DOHH2 (cell line): ENCODE results near the gene MALAT1.

ENCODE experiments used
- H3F3A ChIP-seq: fragments of 200-600 bp; sonication (generic), shearing (Covaris generic); 2 replicates; pipeline ENCODE4 v1.6.0; 2016; ENCODE audit warnings: antibody characterized with exemption, mild to moderate bottlenecking; ENCODE audit not compliant: control insufficient read depth, insufficient read depth
- H3K27ac ChIP-seq: fragments of 200-600 bp; sonication (generic); 2 replicates; pipeline ENCODE4 v1.5.1; 2014; ENCODE audit warnings: low read depth, mild to moderate bottlenecking, low read length, moderate library complexity
- H3K27me3 ChIP-seq: fragments of 200-600 bp; sonication (generic); 2 replicates; pipeline ENCODE4 v1.6.1; 2014; ENCODE audit warnings: mild to moderate bottlenecking, low read length, mixed read lengths; ENCODE audit not compliant: control insufficient read depth
- H3K36me3 ChIP-seq: fragments of 200-600 bp; sonication (generic); 2 replicates; pipeline ENCODE4 v1.6.1; 2014; ENCODE audit warnings: mild to moderate bottlenecking, low read length, moderate library complexity, mixed read lengths; ENCODE audit not compliant: control insufficient read depth
- H3K4me1 ChIP-seq: fragments of 200-600 bp; sonication (generic); 2 replicates; pipeline ENCODE4 v1.6.1; 2014; ENCODE audit warnings: mild to moderate bottlenecking, low read length, mixed read lengths; ENCODE audit not compliant: control insufficient read depth
- H3K4me2 ChIP-seq: fragments of 200-600 bp; sonication (generic); 2 replicates; pipeline ENCODE4 v1.6.0; 2014; ENCODE audit warnings: mild to moderate bottlenecking, low read length, moderate library complexity
- H3K4me3 ChIP-seq: fragments of 200-600 bp; sonication (generic); 2 replicates; pipeline ENCODE4 v1.5.1; 2014; ENCODE audit warnings: mild to moderate bottlenecking, low read length, mixed read lengths
- H3K79me2 ChIP-seq: fragments of 200-600 bp; sonication (generic); 2 replicates; pipeline ENCODE4 v1.6.1; 2014; ENCODE audit warnings: mild to moderate bottlenecking, low read length, mixed read lengths; ENCODE audit not compliant: control insufficient read depth
- H3K9me2 ChIP-seq: fragments of 200-600 bp; sonication (generic); replicated peaks from 2 replicates; pipeline ENCODE4 v1.6.1; 2014; ENCODE audit warnings: mild to moderate bottlenecking, low read length, mixed read lengths; ENCODE audit not compliant: control insufficient read depth
- H3K9me3 ChIP-seq: fragments of 200-600 bp; sonication (generic); 2 replicates; pipeline ENCODE4 v1.6.1; 2014; ENCODE audit warnings: antibody characterized with exemption, low read length, mixed read lengths; ENCODE audit not compliant: control insufficient read depth, insufficient read depth
- H4K20me1 ChIP-seq: fragments of 200-600 bp; sonication (generic); 2 replicates; pipeline ENCODE4 v1.6.0; 2014; ENCODE audit warnings: low read depth, mild to moderate bottlenecking, antibody characterized with exemption, low read length, moderate library complexity; ENCODE audit not compliant: control insufficient read depth, insufficient read depth
- EZH2phosphoT487 ChIP-seq: fragments of 200-600 bp; sonication (generic); IDR thresholded peaks from 2 replicates; pipeline ENCODE4 v1.6.1; 2017; ENCODE audit warnings: borderline replicate concordance, mild to moderate bottlenecking, antibody characterized with exemption, low read length, moderate library complexity, mixed read lengths
- TF ChIP-seq, protein P1 (sequence below): fragments of 200-600 bp; sonication (generic); IDR thresholded peaks from one replicate; pipeline ENCODE4 v1.5.1; 2014; ENCODE audit warnings: antibody characterized with exemption, mild to moderate bottlenecking, low read depth, low read length; ENCODE audit not compliant: poor library complexity, severe bottlenecking

Gene MALAT1

DNA sequence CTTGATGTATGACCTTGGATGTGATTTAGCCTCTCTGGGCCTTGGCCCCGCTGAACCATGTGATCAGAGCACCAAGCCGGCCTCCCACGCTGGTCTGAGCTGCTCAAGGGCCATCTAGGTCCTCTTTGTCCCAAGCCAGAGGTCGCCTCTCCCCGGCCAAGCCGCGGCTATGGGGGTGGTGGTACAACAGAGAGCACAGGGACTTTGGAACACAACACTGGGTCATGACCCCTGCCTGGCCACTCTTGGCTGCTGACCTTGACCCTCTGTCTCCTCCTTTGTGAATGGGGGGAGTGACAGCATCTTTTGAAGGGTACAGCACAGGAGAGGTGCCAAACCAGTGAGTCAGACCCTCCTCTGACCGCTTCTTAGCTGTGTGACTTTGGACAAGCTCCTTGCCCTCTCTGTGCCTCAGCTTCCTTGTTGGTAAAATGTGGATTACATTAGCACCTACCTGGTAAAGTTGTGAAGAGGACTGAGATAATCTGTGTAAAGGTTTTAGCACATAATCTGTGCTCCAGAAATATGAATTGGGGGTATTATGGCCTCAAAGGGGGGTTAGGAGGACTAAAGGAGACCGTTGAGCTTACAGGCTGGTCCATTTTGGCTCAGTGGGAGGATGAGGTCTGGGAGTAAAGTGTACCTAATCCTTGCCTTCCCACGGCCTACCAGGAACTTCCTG is 30.8 kb downstream of the MALAT1 start:
- no peaks in the 10 kb centered on the region for H3K27me3 ChIP-seq
- H3K9me3 ChIP-seq = no peaks in the 10 kb centered on the region
- no peak overlapping the region for H3K27ac ChIP-seq
- H3K9me2 ChIP-seq = no peaks in the 10 kb centered on the region
- H3K4me1 ChIP-seq = peaks cover 10% of the 10 kb centered on the region
- peaks cover 21% of the 10 kb centered on the region for H3K79me2 ChIP-seq
- peaks cover 56% of the 10 kb centered on the region for H3K36me3 ChIP-seq
- H3F3A ChIP-seq = no peaks in the 10 kb centered on the region; the same call in 1 of the 2 replicates
- peaks cover 9% of the 10 kb centered on the region; the same call in 1 of the 2 replicates for H4K20me1 ChIP-seq
- no peak overlapping the region for H3K4me3 ChIP-seq
- TF ChIP-seq, protein P1, sequence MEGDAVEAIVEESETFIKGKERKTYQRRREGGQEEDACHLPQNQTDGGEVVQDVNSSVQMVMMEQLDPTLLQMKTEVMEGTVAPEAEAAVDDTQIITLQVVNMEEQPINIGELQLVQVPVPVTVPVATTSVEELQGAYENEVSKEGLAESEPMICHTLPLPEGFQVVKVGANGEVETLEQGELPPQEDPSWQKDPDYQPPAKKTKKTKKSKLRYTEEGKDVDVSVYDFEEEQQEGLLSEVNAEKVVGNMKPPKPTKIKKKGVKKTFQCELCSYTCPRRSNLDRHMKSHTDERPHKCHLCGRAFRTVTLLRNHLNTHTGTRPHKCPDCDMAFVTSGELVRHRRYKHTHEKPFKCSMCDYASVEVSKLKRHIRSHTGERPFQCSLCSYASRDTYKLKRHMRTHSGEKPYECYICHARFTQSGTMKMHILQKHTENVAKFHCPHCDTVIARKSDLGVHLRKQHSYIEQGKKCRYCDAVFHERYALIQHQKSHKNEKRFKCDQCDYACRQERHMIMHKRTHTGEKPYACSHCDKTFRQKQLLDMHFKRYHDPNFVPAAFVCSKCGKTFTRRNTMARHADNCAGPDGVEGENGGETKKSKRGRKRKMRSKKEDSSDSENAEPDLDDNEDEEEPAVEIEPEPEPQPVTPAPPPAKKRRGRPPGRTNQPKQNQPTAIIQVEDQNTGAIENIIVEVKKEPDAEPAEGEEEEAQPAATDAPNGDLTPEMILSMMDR = no peak
- no peak for TF ChIP-seq EZH2phosphoT487
- no peak overlapping the region for H3K4me2 ChIP-seq

DNA sequence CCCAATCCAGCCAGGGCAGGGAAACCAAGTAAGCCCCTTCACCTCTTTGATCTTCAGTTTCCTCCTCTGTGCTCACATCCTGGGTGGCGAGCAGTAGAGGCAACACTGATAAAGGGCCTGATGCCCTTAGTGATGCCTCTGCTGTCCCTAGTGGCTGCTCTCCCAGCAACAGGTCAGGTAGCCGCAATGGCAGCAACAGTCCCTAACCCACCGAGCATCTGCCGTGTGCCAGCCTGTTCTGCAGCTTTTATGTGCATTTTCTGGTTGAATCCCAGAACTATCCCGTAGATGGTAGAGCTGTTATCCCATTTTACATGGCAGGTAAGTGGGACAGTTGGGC is 31.3 kb downstream of the MALAT1 start:
- Histone ChIP-seq H3K27ac (no peak overlapping the region), H3K9me2 (no peaks in the 10 kb centered on the region), H3K9me3 (no peaks in the 10 kb centered on the region), H3K4me3 (no peak overlapping the region), H3K36me3 (peaks cover 55% of the 10 kb centered on the region), H3K4me1 (peaks cover 10% of the 10 kb centered on the region), H4K20me1 (peaks cover 9% of the 10 kb centered on the region; the same call in 1 of the 2 replicates), H3K79me2 (peaks cover 19% of the 10 kb centered on the region), H3F3A (no peaks in the 10 kb centered on the region; the same call in 1 of the 2 replicates), H3K4me2 (no peak overlapping the region), H3K27me3 (no peaks in the 10 kb centered on the region)
- TF ChIP-seq, protein P1 = peak; percentile 50
- no peak for TF ChIP-seq EZH2phosphoT487

DNA sequence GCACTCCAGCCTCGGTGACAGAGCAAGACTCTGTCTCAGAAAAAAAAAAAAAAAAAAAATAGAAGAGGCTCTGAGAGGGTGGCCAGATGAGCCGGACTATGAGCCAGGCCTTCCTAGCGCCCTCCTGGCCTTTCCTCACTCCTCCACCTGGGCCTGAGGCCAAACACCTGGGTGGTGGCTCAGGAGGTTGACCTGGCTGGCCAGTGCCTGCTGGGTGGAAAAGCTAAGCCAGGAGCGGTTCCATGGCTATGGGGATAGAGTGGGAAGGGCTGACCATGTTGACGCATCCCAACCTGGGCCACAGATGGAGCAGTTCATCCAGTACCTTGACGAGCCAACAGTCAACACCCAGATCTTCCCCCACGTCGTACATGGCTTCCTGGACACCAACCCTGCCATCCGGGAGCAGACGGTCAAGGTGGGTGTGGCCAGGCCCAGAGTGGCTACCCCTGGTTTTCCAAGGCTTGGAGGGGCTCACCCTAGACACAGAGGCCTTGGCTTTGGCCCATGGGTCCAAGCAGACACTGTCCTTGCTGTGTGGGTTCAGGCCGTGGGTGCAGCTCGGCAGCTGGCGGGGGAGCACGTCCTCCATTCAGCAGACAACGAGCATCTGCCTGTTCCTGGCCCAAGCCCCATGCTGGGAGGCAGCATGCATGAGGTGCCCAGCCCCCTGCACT is 33.7 kb downstream of the MALAT1 start:
- H3K79me2 ChIP-seq = no peaks in the 10 kb centered on the region
- H4K20me1 ChIP-seq = no peaks in the 10 kb centered on the region
- peaks cover 35% of the 10 kb centered on the region for H3K36me3 ChIP-seq
- TF ChIP-seq, protein P1 = no peak
- no peak for TF ChIP-seq EZH2phosphoT487
- H3K4me3 ChIP-seq = no peak overlapping the region
- H3K9me3 ChIP-seq = no peaks in the 10 kb centered on the region
- H3K4me1 ChIP-seq = no peaks in the 10 kb centered on the region
- H3K9me2 ChIP-seq = no peaks in the 10 kb centered on the region
- no peaks in the 10 kb centered on the region for H3K27me3 ChIP-seq
- no peaks in the 10 kb centered on the region; the same call in 1 of the 2 replicates for H3F3A ChIP-seq
- no peak overlapping the region for H3K27ac ChIP-seq
- H3K4me2 ChIP-seq = no peak overlapping the region
